ENCODE results near the gene ZMYND19.

ZMYND19 gene

GRCh38 chr9:137606734-137607138, 16.4 kb upstream of the ZMYND19 start:
- no peak for DNase-seq (ENCODE audit: low read depth)
- TF ChIP-seq CTCF (conservative IDR thresholded peaks at IDR 0.05; ENCODE audit: control insufficient read depth, insufficient read depth, low read depth, low read length), result no peak
- H3K4me3 ChIP-seq (ENCODE audit: control insufficient read depth, low read depth, low read length), result peak overlapping the region; percentile 44

GRCh38 chr9:137606005-137606621, 15.8 kb upstream of the ZMYND19 start:
- H3K4me3 ChIP-seq (ENCODE audit: control insufficient read depth, low read depth, low read length), result peak overlapping the region; percentile 44
- no peak for TF ChIP-seq CTCF (conservative IDR thresholded peaks at IDR 0.05; ENCODE audit: control insufficient read depth, insufficient read depth, low read depth, low read length)
- no peak for DNase-seq (ENCODE audit: low read depth)

GRCh38 chr9:137605121-137606004, 15.1 kb upstream of the ZMYND19 start, which contains the start of gene ARRDC1:
Gene ARRDC1 (plus strand): TSS chr9:137605686. CDS start chr9:137605718, 32 bp downstream.
- H3K4me3 ChIP-seq (ENCODE audit: control insufficient read depth, low read depth, low read length), result peak within 1 kb of the TSS; percentile 44
- DNase-seq (ENCODE audit: low read depth), result peak; percentile 78
- TF ChIP-seq CTCF (conservative IDR thresholded peaks at IDR 0.05; ENCODE audit: control insufficient read depth, insufficient read depth, low read depth, low read length), result no peak

- no peak for TF ChIP-seq CTCF (conservative IDR thresholded peaks at IDR 0.05; ENCODE audit: control insufficient read depth, insufficient read depth, low read depth, low read length)
- DNase-seq (ENCODE audit: low read depth), result no peak
- H3K4me3 ChIP-seq (ENCODE audit: control insufficient read depth, low read depth, low read length), result peak overlapping the region; percentile 42
These were observed 14.2 kb upstream of the ZMYND19 start for GRCh38 chr9:137604345-137605086.

- no peak for DNase-seq (ENCODE audit: low read depth)
- TF ChIP-seq CTCF (conservative IDR thresholded peaks at IDR 0.05; ENCODE audit: control insufficient read depth, insufficient read depth, low read depth, low read length), result no peak
- H3K4me3 ChIP-seq (ENCODE audit: control insufficient read depth, low read depth, low read length), result no peak overlapping the region
These were observed 13.6 kb upstream of the ZMYND19 start for GRCh38 chr9:137603879-137604278.

- DNase-seq (ENCODE audit: low read depth), result no peak
- no peak overlapping the region for H3K4me3 ChIP-seq (ENCODE audit: control insufficient read depth, low read depth, low read length)
- TF ChIP-seq CTCF (conservative IDR thresholded peaks at IDR 0.05; ENCODE audit: control insufficient read depth, insufficient read depth, low read depth, low read length), result no peak
These were observed 12.3 kb upstream of the ZMYND19 start for GRCh38 chr9:137602661-137603060.
